Peyer's patch (tissue), 4 donors: ENCODE results near the gene SLC4A2.

ENCODE experiments used
- CTCF ChIP-seq, 6 experiments: fragments of 450-650 bp in 4 of 6; fragments of 200-600 bp in 2 of 6; sonication (generic) in 1 of 6; IDR thresholded peaks; one replicate each; pipeline ENCODE4 v1.5.1; 2017 to 2019; ENCODE audit warnings: antibody characterized with exemption in 6 of 6, mild to moderate bottlenecking in 3 of 6, moderate library complexity in 1 of 6
- POLR2A ChIP-seq, 2 donors: fragments of 450-650 bp; IDR thresholded peaks; one replicate each; pipeline ENCODE4 v1.5.1; 2017; ENCODE audit warnings: antibody characterized with exemption in 2 of 2, mild to moderate bottlenecking in 2 of 2, moderate library complexity in 2 of 2

GRCh38 chr7:151019130-151019447 lies 40.3 kb upstream of the SLC4A2 start:
- TF ChIP-seq CTCF (IDR thresholded peaks at IDR 0.05) (no peak), POLR2A (IDR thresholded peaks at IDR 0.05) (no peak)
